ENCODE measurements around the gene CLPTM1L.

Gene CLPTM1L

DNA sequence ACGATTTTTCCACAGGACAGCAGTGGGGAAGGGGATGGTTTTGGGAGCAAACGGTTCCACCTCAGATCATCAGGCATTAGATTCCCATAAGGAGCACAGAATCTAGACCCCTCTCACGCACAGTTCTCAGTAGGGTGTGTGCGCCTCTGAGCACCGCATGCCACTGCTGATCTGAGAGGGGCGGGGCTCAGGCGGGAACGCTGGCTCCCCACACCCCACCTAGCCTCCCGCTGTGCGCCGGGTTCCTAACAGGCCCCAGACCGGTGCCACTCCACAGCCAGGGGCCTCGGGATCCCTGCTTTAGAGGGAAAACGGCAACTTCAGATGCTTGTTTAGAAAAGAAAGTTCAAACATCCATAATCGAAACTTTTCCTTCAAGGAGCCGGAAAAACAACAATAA is 70.4 kb downstream of the CLPTM1L start:
- no peak for DNase-seq (ENCODE audit: low read depth)

DNA sequence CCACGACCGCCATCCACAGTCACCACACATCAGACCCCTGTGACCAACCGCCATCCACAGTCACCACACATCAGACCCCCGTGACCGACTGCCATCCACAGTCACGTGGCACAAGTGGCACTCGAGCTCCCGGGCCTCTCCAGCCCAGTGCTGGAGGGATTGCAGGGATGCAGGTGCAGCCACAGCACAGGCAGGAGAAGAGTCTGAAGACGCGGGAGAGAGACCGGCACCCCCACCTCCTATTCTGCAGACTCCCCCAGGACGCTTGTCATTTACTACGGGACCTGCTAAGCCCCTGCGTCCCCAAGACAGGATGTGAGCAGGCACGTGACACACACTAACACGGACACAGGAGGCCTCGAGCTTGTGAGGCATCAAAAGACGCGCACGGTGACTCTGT is 71.2 kb downstream of the CLPTM1L start:
- DNase-seq (ENCODE audit: low read depth), result no peak

- no peak for DNase-seq (ENCODE audit: low read depth)
Observed at GRCh38 chr5:1272201-1272600, 72.7 kb downstream of the CLPTM1L start.

GRCh38 chr5:1270933-1271914 is 73.7 kb downstream of the CLPTM1L start:
- no peak for DNase-seq (ENCODE audit: low read depth)

DNA sequence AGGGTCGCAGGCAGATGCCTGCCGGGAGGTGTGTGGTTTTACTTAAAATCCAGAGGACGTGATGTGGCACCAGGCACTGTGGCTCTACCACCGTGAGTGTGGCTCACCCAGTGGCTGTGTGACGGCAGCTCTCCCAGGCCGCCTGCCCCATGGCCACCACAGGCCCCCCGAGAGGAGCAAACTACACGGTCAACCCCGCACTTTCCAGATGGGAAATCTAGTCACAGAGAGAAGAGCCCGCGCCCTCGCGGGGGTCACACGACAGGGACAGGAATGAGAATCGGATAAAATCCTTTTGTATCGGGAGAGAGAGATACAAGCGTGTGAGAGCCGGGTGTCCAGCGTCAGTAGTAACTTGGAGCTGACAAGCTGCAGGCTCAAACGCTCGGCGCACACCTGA is 74.5 kb downstream of the CLPTM1L start:
- DNase-seq (ENCODE audit: low read depth), result no peak

- DNase-seq (ENCODE audit: low read depth), result no peak
Observed at GRCh38 chr5:1268666-1269065, 76.2 kb downstream of the CLPTM1L start.

DNA sequence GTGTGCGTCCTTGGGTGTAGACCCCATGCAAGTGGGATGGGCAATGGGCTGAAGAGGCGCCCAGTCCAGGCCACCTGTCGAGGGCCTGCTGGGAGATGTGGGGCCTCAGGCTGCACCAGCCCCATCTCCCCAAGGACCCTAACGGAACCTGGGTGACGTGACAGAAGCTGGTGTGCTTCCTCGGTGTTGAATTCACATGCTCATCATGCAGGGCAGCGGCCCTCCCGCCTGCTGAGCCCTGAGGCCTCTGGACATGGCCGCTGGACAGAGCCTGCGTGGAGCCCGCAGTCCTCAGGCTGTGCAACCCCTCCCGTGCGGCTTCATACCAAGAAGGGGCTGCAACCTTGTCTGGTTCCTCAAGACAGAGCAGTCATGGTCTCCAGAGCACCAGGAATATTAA is 76.8 kb downstream of the CLPTM1L start:
- DNase-seq (ENCODE audit: low read depth), result no peak

All from GM04504 (cell line).